ENCODE results near the gene RHOXF2B. TPM values are rescaled to one million over a fixed set of nuclear protein-coding genes. Genes with fewer than 3 reads are reported as not detected.

The RHOXF2B gene
- not detected in 2 replicates for total RNA-seq

GRCh38 chrX:120077590-120077989, at the start of gene RHOXF2B:
TSS of gene RHOXF2B (minus strand) at chrX:120077690. CDS start at chrX:120077552, 138 bp downstream.

GRCh38 chrX:120115438-120115963, 38.0 kb upstream of the RHOXF2B start, which contains the start of gene RHOXF1:
TSS of gene RHOXF1 (minus strand) at chrX:120115913. CDS start at chrX:120115862, 51 bp downstream.

Other genes with a start within 250 kb of the RHOXF2B start
- gene UPF3B, start 224.7 kb downstream of the RHOXF2B start, total RNA-seq: 1.00 and 3.4 TPM in 2 replicates
- 19.8 and 24.1 TPM in 2 replicates for gene RNF113A, start 206.0 kb downstream of the RHOXF2B start, total RNA-seq
- gene NDUFA1, start 205.9 kb downstream of the RHOXF2B start, total RNA-seq: 55.6 and 67.8 TPM in 2 replicates
- not detected in 2 replicates for gene AKAP14, start 181.8 kb downstream of the RHOXF2B start, total RNA-seq
- gene NKAP, start 133.9 kb downstream of the RHOXF2B start, total RNA-seq: 5.6 and 7.7 TPM in 2 replicates
- not detected in 2 replicates for gene RHOXF1, start 38.2 kb upstream of the RHOXF2B start, total RNA-seq
- not detected in 2 replicates for gene RHOXF2, start 80.9 kb upstream of the RHOXF2B start, total RNA-seq
- 9.5 and 10.3 TPM in 2 replicates for gene ZBTB33, start 173.1 kb upstream of the RHOXF2B start, total RNA-seq
- not detected in 2 replicates for gene TMEM255A, start 233.8 kb upstream of the RHOXF2B start, total RNA-seq